Upper lobe of left lung (tissue), 4 donors: Measurements from ENCODE around the gene GLRA1.

ENCODE experiments used
- POLR2A ChIP-seq, 4 donors: fragments of 450-650 bp; IDR thresholded peaks; one replicate each; pipeline ENCODE4 v1.5.1; 2016 to 2017; ENCODE audit warnings: antibody characterized with exemption in 4 of 4, mild to moderate bottlenecking in 2 of 4
- TF ChIP-seq, protein P1 (sequence below), 6 experiments: fragments of 450-650 bp in 4 of 6; fragments of 200-600 bp in 2 of 6; sonication (generic) in 2 of 6; IDR thresholded peaks; one replicate each; pipeline ENCODE4 v1.5.1; 2016 to 2019; ENCODE audit warnings: antibody characterized with exemption in 6 of 6

DNA sequence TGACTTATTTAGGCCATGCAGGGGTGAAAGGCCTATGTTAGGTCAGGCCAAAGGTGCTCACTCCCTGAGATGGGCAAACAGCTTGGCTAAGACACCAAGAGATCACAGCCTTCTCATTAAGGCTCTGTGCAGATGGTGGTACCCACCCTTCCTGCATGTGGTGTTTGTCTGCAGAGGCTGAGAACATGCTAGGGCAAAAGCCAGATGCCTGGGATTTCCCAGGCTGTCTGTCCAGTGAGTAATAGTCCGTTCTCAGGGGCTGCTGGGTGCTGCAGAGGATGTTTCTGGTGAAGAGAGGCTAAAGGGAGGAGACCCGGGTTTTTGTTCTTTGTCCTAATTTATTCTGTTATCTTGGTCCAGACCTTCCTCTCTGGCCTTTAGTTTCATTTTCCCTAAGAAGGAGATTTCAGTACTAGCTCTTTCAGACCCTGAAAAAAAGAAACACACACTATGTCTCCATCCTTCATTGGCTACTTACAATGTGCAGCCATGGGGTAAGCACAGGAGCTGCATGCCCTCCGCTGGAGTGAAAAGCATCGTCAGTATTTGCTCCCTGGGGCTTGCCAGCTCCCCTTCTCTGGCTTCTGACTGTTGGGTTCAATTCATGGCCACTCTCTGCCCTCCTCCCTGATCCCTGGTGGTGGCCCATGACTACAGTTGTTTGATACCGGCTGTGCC, 23.4 kb upstream of the GLRA1 start:
- TF ChIP-seq POLR2A (IDR thresholded peaks at IDR 0.05): no peak
- TF ChIP-seq, protein P1, sequence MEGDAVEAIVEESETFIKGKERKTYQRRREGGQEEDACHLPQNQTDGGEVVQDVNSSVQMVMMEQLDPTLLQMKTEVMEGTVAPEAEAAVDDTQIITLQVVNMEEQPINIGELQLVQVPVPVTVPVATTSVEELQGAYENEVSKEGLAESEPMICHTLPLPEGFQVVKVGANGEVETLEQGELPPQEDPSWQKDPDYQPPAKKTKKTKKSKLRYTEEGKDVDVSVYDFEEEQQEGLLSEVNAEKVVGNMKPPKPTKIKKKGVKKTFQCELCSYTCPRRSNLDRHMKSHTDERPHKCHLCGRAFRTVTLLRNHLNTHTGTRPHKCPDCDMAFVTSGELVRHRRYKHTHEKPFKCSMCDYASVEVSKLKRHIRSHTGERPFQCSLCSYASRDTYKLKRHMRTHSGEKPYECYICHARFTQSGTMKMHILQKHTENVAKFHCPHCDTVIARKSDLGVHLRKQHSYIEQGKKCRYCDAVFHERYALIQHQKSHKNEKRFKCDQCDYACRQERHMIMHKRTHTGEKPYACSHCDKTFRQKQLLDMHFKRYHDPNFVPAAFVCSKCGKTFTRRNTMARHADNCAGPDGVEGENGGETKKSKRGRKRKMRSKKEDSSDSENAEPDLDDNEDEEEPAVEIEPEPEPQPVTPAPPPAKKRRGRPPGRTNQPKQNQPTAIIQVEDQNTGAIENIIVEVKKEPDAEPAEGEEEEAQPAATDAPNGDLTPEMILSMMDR (IDR thresholded peaks at IDR 0.05): no peak
